K562 (cell line): ENCODE data around the gene LYVE1.

ENCODE experiments used
- NCOA6 ChIP-seq: fragments of 450-650 bp; IDR thresholded peaks from 2 replicates; pipeline ENCODE4 v1.6.1; 2017; ENCODE audit warnings: mild to moderate bottlenecking
- NR3C1 ChIP-seq: sonication (generic); formaldehyde crosslinking; IDR thresholded peaks from 2 replicates; pipeline ENCODE4 v1.8.1; 2022; ENCODE audit warnings: missing genetic modification reagents
- TAF7 ChIP-seq: fragments of 450-650 bp; IDR thresholded peaks from 2 replicates; pipeline ENCODE4 v1.6.1; 2016; ENCODE audit warnings: missing genetic modification characterization, missing compliant biosample characterization

DNA sequence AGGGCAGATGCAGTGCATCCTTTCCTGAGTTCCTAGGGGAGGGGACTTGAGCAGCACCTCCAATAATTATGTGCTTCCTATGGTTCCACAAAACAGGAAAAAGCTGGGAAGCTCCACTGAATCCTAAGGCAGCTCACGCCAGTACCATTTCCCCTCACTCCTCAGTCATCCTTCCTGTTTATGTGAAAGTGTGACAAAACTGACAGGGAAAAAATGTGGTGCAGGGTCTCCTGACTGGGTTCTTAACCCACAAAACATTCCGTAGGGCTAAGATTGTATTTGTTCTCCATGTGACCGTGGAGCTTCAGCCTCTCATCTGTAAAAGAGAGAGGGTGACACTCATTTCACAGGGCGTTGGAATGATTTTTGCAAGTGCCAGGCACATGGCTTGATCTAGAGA is 12.2 kb upstream of the LYVE1 start:
- TF ChIP-seq TAF7 (tag) (no peak), NR3C1 (CRISPR knock-in tag) (no peak), NCOA6 (no peak)
